Hematopoietic multipotent progenitor cell treated with erythropoietin and hydrocortisone succinate and interleukin-3 and kit ligand, for 17 days (in vitro differentiated cells): ENCODE data around the gene RCHY1.
A peak's percentile ranks its signal among the peaks of the same experiment; 100 is the strongest.
"Not testable (repeated sequence)": the region's sequence is repeated elsewhere in the genome, so short reads cannot be mapped to it uniquely, and the experiment has no call there.

Experiments
- DNase-seq: peaks from one replicate; pipeline ENCODE4 v3.0.0-alpha.2; 2015; ENCODE audit warnings: low spot score

RCHY1 gene

GRCh38 chr4:75514949-75515612, 878 bp upstream of the RCHY1 start:
- no peak for DNase-seq

GRCh38 chr4:75513526-75514130, 575 bp downstream of the RCHY1 start:
- DNase-seq: no peak

GRCh38 chr4:75512386-75513211, 1.6 kb downstream of the RCHY1 start:
- DNase-seq: no peak

GRCh38 chr4:75511841-75512240, 2.4 kb downstream of the RCHY1 start:
- no peak for DNase-seq

GRCh38 chr4:75509592-75509991, 4.6 kb downstream of the RCHY1 start:
- not testable (repeated sequence) for DNase-seq

GRCh38 chr4:75505630-75506029, 8.6 kb downstream of the RCHY1 start:
- no peak for DNase-seq

GRCh38 chr4:75502671-75503070, 11.5 kb downstream of the RCHY1 start:
- no peak for DNase-seq

GRCh38 chr4:75499900-75500299, 14.3 kb downstream of the RCHY1 start:
- no peak for DNase-seq

- DNase-seq: no peak
Observed at GRCh38 chr4:75498041-75498440, 16.2 kb downstream of the RCHY1 start.

GRCh38 chr4:75497133-75497532, 17.1 kb downstream of the RCHY1 start:
- no peak for DNase-seq

GRCh38 chr4:75496406-75496805, 17.8 kb downstream of the RCHY1 start:
- DNase-seq: no peak

GRCh38 chr4:75495476-75495875, 18.7 kb downstream of the RCHY1 start:
- no peak for DNase-seq

GRCh38 chr4:75494563-75494962, 19.6 kb downstream of the RCHY1 start:
- DNase-seq: no peak

- DNase-seq: peak; percentile 18
Observed at GRCh38 chr4:75490155-75490554, 24.0 kb downstream of the RCHY1 start.

- DNase-seq: no peak
Observed at GRCh38 chr4:75484190-75484589, 30.0 kb downstream of the RCHY1 start.

GRCh38 chr4:75477201-75477600, 37.0 kb downstream of the RCHY1 start:
- DNase-seq: no peak

GRCh38 chr4:75470738-75471137, 43.5 kb downstream of the RCHY1 start:
- DNase-seq: no peak

- DNase-seq: no peak
Observed at GRCh38 chr4:75469896-75470295, 44.3 kb downstream of the RCHY1 start.

- DNase-seq: no peak
Observed at GRCh38 chr4:75457365-75457764, 56.8 kb downstream of the RCHY1 start.

- no peak for DNase-seq
Observed at GRCh38 chr4:75434105-75434504, 80.1 kb downstream of the RCHY1 start.

GRCh38 chr4:75432683-75433082, 81.5 kb downstream of the RCHY1 start:
- no peak for DNase-seq

GRCh38 chr4:75429208-75429607, 85.0 kb downstream of the RCHY1 start:
- DNase-seq: no peak
